ENCODE measurements around the gene TRIM15.

- TF ChIP-seq POLR2A (IDR thresholded peaks at IDR 0.05; ENCODE audit: low read length) (no peak), GATA1 (IDR thresholded peaks at IDR 0.05; ENCODE audit: low read depth, low read length) (no peak)
These were observed 27.6 kb upstream of the TRIM15 start, which contains the start of gene TRIM40 for GRCh38 chr6:30135757-30136156.

Data from erythroblast (primary cell).